B cell (primary cell): ENCODE results near the gene STXBP5L.

Experiments used
- CTCF ChIP-seq: fragments of 200-600 bp; IDR thresholded peaks from one replicate; pipeline ENCODE4 v1.8.0; 2022; ENCODE audit warnings: antibody characterized with exemption, mild to moderate bottlenecking
- EZH2 ChIP-seq: IDR thresholded peaks from 2 replicates; pipeline ENCODE4 v1.6.1; 2012; ENCODE audit warnings: borderline replicate concordance, low read depth, mild to moderate bottlenecking, moderate library complexity, low read length; ENCODE audit not compliant: insufficient read depth, poor library complexity, severe bottlenecking

GRCh38 chr3:120875989-120876388, 32.0 kb upstream of the STXBP5L start:
- TF ChIP-seq CTCF: no peak
- TF ChIP-seq EZH2: no peak
